UCSD-AML1 (cell line): Measurements from ENCODE around the gene DHCR24.

Experiments
- DNase-seq: peaks from one replicate; lab custom pipeline; 2025; ENCODE audit not compliant: unreplicated experiment; lab: John Stamatoyannopoulos, UW

DHCR24 gene

GRCh38 chr1:54846716-54847284 lies 40.2 kb downstream of the DHCR24 start:
- no peak for DNase-seq

GRCh38 chr1:54846301-54846700 lies 40.7 kb downstream of the DHCR24 start:
- DNase-seq = no peak

GRCh38 chr1:54845772-54846171 lies 41.2 kb downstream of the DHCR24 start:
- no peak for DNase-seq

GRCh38 chr1:54844564-54844963 lies 42.4 kb downstream of the DHCR24 start:
- no peak for DNase-seq

GRCh38 chr1:54843449-54843848 lies 43.5 kb downstream of the DHCR24 start:
- DNase-seq = no peak

GRCh38 chr1:54842963-54843362 lies 44.0 kb downstream of the DHCR24 start:
- DNase-seq = no peak

- no peak for DNase-seq
These were observed 44.6 kb downstream of the DHCR24 start for GRCh38 chr1:54842206-54842915.

GRCh38 chr1:54839824-54840223 lies 47.2 kb downstream of the DHCR24 start:
- no peak for DNase-seq

- no peak for DNase-seq
These were observed 48.3 kb downstream of the DHCR24 start for GRCh38 chr1:54838565-54839180.

GRCh38 chr1:54837002-54837853 lies 49.8 kb downstream of the DHCR24 start:
- no peak for DNase-seq

GRCh38 chr1:54836594-54836993 lies 50.4 kb downstream of the DHCR24 start:
- DNase-seq = no peak

- no peak for DNase-seq
These were observed 51.0 kb downstream of the DHCR24 start for GRCh38 chr1:54835970-54836369.

GRCh38 chr1:54835131-54835898 lies 51.7 kb downstream of the DHCR24 start:
- no peak for DNase-seq

GRCh38 chr1:54834007-54834541 lies 52.9 kb downstream of the DHCR24 start:
- no peak for DNase-seq

- DNase-seq = no peak
These were observed 53.9 kb downstream of the DHCR24 start for GRCh38 chr1:54833121-54833520.

GRCh38 chr1:54826226-54826816 lies 60.7 kb downstream of the DHCR24 start:
- no peak for DNase-seq

- DNase-seq = no peak
These were observed 61.3 kb downstream of the DHCR24 start for GRCh38 chr1:54825696-54826095.

- no peak for DNase-seq
These were observed 63.3 kb downstream of the DHCR24 start for GRCh38 chr1:54823670-54824069.

- DNase-seq = no peak
These were observed 67.3 kb downstream of the DHCR24 start for GRCh38 chr1:54819733-54820132.

GRCh38 chr1:54819195-54819536 lies 67.8 kb downstream of the DHCR24 start:
- DNase-seq = no peak
